Measurements from ENCODE around the gene PHLDB2. TPM values are rescaled to one million over a fixed set of nuclear protein-coding genes. Genes with fewer than 3 reads are reported as not detected.

The PHLDB2 gene
- total RNA-seq, 1 donor from 2014 or later = 60.8 TPM

DNA sequence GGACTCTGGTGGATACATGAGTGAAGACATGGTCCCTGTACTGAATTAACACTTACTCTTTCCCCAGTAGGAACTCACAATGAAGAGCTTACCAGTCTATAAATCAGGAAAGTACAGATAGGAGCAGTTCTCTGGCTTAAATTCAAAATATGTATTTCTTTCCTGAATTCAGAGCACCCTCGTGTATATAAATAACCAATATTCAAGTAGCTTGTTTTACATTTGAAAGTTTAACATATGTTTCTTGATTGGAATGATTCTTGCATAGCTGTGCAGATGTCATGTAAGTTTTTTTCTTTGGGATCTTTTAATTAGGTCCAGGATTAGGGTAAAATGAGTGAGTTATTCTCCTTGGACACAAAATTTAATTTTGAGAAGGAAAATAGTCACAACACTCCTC, 160.7 kb downstream of the PHLDB2 start:
- no peaks in the 10 kb centered on the region for H3K9me3 ChIP-seq
- H3K4me1 ChIP-seq = no peaks in the 10 kb centered on the region
- H3K27me3 ChIP-seq = no peaks in the 10 kb centered on the region
- no peak overlapping the region for H3K4me3 ChIP-seq
- TF ChIP-seq, protein P1, sequence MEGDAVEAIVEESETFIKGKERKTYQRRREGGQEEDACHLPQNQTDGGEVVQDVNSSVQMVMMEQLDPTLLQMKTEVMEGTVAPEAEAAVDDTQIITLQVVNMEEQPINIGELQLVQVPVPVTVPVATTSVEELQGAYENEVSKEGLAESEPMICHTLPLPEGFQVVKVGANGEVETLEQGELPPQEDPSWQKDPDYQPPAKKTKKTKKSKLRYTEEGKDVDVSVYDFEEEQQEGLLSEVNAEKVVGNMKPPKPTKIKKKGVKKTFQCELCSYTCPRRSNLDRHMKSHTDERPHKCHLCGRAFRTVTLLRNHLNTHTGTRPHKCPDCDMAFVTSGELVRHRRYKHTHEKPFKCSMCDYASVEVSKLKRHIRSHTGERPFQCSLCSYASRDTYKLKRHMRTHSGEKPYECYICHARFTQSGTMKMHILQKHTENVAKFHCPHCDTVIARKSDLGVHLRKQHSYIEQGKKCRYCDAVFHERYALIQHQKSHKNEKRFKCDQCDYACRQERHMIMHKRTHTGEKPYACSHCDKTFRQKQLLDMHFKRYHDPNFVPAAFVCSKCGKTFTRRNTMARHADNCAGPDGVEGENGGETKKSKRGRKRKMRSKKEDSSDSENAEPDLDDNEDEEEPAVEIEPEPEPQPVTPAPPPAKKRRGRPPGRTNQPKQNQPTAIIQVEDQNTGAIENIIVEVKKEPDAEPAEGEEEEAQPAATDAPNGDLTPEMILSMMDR (IDR thresholded peaks at IDR 0.05) = no peak
- no peaks in the 10 kb centered on the region for H3K36me3 ChIP-seq
- no peak overlapping the region for H3K27ac ChIP-seq
- no peak for ATAC-seq
- no peak for DNase-seq
- intact Hi-C loops (cut with DNase I) = no loop called here

DNA sequence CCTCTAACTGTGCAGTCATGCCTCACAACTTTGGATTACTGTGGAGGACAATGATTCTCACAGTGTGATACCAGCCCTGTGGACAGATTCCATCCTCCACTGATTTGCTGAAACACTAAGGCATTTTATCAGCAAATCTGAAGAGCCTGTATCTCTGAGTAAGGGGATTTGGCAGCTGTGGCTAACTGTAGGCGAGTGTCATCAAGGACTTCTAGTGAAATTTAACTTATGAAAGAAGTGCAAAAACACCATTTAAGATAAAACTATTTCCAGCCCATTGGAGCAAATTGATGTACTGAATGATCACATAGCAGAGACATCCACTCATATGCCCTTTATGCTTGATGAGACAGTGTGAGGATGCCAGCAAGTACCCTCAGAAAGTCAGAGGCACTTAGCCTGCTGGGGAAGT, 161.6 kb downstream of the PHLDB2 start:
- ATAC-seq = no peak
- intact Hi-C loops (cut with DNase I) = no loop called here

More for the DNA sequence above, 161.6 kb downstream of the PHLDB2 start:
- TF ChIP-seq, protein P1 (IDR thresholded peaks at IDR 0.05) = no peak
- H3K4me1 ChIP-seq = no peaks in the 10 kb centered on the region
- no peak overlapping the region for H3K4me3 ChIP-seq
- no peak for DNase-seq
- H3K36me3 ChIP-seq = no peaks in the 10 kb centered on the region
- H3K27ac ChIP-seq = no peak overlapping the region
- no peaks in the 10 kb centered on the region for H3K9me3 ChIP-seq
- no peaks in the 10 kb centered on the region for H3K27me3 ChIP-seq

Other genes starting within 250 kb of the PHLDB2 start
- gene PLCXD2, start 184.6 kb upstream of the PHLDB2 start, total RNA-seq = 12.4 TPM
- gene ABHD10, start 119.8 kb downstream of the PHLDB2 start, total RNA-seq = 27.6 TPM
- gene TAGLN3, start 139.7 kb downstream of the PHLDB2 start, total RNA-seq = not detected
- gene TMPRSS7, start 175.5 kb downstream of the PHLDB2 start, total RNA-seq = 0.20 TPM
- 20.1 TPM for gene C3orf52, start 227.1 kb downstream of the PHLDB2 start, total RNA-seq

Measured in upper lobe of right lung (tissue), 1 donor.